ENCODE data around the gene WDR37.

WDR37 gene

DNA sequence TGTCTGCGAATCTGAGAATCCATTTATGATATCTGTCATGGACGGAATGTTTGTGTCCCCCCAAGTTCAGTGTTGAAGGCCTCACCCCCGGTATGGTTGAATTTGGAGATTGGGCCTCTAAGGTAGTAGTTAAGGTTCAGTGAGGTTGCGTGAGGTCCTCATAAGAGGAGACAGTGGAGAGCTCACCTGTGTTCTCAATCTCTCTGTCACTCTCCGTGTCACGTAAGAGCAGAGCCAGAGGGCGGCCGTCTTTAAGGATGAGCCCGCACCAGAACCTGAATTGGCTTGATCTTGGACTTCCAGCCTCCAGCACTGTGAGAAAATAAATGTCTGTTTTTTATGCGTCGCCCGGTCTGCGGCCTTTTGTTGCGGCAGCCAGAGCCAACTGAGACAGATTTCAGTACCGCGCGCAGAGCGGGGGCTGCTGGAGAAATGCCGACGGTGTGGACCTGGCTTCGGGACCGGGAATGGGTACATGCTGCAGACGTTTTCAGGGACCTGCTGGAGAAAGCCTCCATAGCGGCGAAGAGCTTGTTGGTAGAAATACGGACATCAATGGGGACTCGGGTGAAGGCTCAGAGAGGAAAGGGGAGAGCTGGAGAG lies 40.2 kb downstream of the WDR37 start (continued):
- TF ChIP-seq, protein P1, sequence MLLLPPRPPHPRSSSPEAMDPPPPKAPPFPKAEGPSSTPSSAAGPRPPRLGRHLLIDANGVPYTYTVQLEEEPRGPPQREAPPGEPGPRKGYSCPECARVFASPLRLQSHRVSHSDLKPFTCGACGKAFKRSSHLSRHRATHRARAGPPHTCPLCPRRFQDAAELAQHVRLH (tag by site-specific recombination; IDR thresholded peaks at IDR 0.05): no peak

DNA sequence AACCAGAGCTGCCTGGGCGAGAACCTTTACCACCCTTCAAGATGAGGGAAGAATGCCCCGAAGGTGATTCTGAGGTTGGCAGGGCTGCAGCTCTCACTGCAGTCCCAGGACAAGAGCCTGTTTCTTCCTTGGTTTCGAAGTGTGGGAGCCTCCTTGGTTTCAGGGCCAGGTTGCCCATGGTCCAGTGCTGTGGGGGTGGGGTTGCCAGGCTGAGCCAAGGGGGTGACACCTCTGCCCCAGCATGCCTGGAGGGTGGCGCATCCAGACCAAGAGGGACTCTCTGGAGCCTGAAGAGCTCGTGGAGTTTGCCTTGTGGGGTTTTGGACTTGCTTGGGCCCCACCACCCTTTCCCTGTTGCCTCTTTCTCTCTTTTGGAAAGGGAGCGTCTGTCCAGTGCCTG lies 41.3 kb downstream of the WDR37 start:
- TF ChIP-seq ZNF776 (tag by site-specific recombination; IDR thresholded peaks at IDR 0.05; ENCODE audit: borderline replicate concordance): no peak
- no peak for TF ChIP-seq ZBTB26 (tag by site-specific recombination; optimal IDR thresholded peaks at IDR 0.05)
- TF ChIP-seq, protein P2, sequence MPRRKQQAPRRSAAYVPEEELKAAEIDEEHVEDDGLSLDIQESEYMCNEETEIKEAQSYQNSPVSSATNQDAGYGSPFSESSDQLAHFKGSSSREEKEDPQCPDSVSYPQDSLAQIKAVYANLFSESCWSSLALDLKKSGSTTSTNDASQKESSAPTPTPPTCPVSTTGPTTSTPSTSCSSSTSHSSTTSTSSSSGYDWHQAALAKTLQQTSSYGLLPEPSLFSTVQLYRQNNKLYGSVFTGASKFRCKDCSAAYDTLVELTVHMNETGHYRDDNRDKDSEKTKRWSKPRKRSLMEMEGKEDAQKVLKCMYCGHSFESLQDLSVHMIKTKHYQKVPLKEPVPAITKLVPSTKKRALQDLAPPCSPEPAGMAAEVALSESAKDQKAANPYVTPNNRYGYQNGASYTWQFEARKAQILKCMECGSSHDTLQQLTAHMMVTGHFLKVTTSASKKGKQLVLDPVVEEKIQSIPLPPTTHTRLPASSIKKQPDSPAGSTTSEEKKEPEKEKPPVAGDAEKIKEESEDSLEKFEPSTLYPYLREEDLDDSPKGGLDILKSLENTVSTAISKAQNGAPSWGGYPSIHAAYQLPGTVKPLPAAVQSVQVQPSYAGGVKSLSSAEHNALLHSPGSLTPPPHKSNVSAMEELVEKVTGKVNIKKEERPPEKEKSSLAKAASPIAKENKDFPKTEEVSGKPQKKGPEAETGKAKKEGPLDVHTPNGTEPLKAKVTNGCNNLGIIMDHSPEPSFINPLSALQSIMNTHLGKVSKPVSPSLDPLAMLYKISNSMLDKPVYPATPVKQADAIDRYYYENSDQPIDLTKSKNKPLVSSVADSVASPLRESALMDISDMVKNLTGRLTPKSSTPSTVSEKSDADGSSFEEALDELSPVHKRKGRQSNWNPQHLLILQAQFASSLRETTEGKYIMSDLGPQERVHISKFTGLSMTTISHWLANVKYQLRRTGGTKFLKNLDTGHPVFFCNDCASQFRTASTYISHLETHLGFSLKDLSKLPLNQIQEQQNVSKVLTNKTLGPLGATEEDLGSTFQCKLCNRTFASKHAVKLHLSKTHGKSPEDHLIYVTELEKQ (tag by site-specific recombination; IDR thresholded peaks at IDR 0.05; ENCODE audit: borderline replicate concordance): no peak
- no peak for TF ChIP-seq ZNF404 (tag by site-specific recombination; IDR thresholded peaks at IDR 0.05)
- TF ChIP-seq ZNF202 (tag by site-specific recombination; IDR thresholded peaks at IDR 0.05; ENCODE audit: borderline replicate concordance): no peak
- TF ChIP-seq, protein P3, sequence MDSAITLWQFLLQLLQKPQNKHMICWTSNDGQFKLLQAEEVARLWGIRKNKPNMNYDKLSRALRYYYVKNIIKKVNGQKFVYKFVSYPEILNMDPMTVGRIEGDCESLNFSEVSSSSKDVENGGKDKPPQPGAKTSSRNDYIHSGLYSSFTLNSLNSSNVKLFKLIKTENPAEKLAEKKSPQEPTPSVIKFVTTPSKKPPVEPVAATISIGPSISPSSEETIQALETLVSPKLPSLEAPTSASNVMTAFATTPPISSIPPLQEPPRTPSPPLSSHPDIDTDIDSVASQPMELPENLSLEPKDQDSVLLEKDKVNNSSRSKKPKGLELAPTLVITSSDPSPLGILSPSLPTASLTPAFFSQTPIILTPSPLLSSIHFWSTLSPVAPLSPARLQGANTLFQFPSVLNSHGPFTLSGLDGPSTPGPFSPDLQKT (IDR thresholded peaks at IDR 0.05; ENCODE audit: borderline replicate concordance, low read depth, low read length): no peak
- TF ChIP-seq KLF17 (tag by site-specific recombination; IDR thresholded peaks at IDR 0.05): no peak
- Histone ChIP-seq H3K9me3 (ENCODE audit: control insufficient read depth, insufficient read depth, low read depth, low read length) (no peaks in the 10 kb centered on the region), H3K27ac (ENCODE audit: extremely low read depth, low read depth, low read length) (no peak overlapping the region), H3K4me3 (ENCODE audit: low read depth, low read length) (no peak overlapping the region), H3K36me3 (ENCODE audit: control insufficient read depth in 2 of 2, insufficient read depth in 1 of 2, low read length in 2 of 2) (peaks cover 10 to 77% of the 10 kb centered on the region in 2 experiments), H3K4me1 (ENCODE audit: control insufficient read depth, insufficient read depth, low read length) (no peaks in the 10 kb centered on the region)
- ChIA-PET CTCF (interaction anchor here (1.2 kb wide), 1 partner anchor 13 kb away, joined by 5 read pairs; no protein-coding TSS in a partner anchor), POLR2A (no interaction called here)

- H3K27ac ChIP-seq (ENCODE audit: extremely low read depth, low read depth, low read length): no peak overlapping the region
- H3K36me3 ChIP-seq (ENCODE audit: control insufficient read depth in 2 of 2, insufficient read depth in 1 of 2, low read length in 2 of 2): peaks cover 0 to 85% of the 10 kb centered on the region in 2 experiments; a peak in 2 of 3 replicates
- no peak overlapping the region for H3K4me3 ChIP-seq (ENCODE audit: low read depth, low read length)
- ChIA-PET POLR2A (no interaction called here), CTCF (no interaction called here)
- no peaks in the 10 kb centered on the region for H3K9me3 ChIP-seq (ENCODE audit: control insufficient read depth, insufficient read depth, low read depth, low read length)
- H3K4me1 ChIP-seq (ENCODE audit: control insufficient read depth, insufficient read depth, low read length): no peaks in the 10 kb centered on the region
- TF ChIP-seq PRDM1 (tag by site-specific recombination; IDR thresholded peaks at IDR 0.05) (no peak), REST (tag by site-specific recombination; IDR thresholded peaks at IDR 0.05) (no peak), KLF1 (tag by site-specific recombination; IDR thresholded peaks at IDR 0.05) (no peak), ZNF132 (tag by site-specific recombination; IDR thresholded peaks at IDR 0.05; ENCODE audit: borderline replicate concordance) (no peak), ZIC2 (tag by site-specific recombination; IDR thresholded peaks at IDR 0.05) (no peak), OSR2 (tag by site-specific recombination; IDR thresholded peaks at IDR 0.05) (no peak), ZNF324 (tag by site-specific recombination; IDR thresholded peaks at IDR 0.05) (no peak), ZNF184 (tag by site-specific recombination; IDR thresholded peaks at IDR 0.05) (no peak), BCL11B (tag by site-specific recombination; IDR thresholded peaks at IDR 0.05; ENCODE audit: low read depth) (no peak), KLF10 (tag by site-specific recombination; IDR thresholded peaks at IDR 0.05) (no peak)
- TF ChIP-seq, protein P4, sequence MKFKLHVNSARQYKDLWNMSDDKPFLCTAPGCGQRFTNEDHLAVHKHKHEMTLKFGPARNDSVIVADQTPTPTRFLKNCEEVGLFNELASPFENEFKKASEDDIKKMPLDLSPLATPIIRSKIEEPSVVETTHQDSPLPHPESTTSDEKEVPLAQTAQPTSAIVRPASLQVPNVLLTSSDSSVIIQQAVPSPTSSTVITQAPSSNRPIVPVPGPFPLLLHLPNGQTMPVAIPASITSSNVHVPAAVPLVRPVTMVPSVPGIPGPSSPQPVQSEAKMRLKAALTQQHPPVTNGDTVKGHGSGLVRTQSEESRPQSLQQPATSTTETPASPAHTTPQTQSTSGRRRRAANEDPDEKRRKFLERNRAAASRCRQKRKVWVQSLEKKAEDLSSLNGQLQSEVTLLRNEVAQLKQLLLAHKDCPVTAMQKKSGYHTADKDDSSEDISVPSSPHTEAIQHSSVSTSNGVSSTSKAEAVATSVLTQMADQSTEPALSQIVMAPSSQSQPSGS (tag by site-specific recombination; IDR thresholded peaks at IDR 0.05; ENCODE audit: low read depth): no peak
Measured at GRCh38 chr10:1100143-1100542, 44.0 kb downstream of the WDR37 start.

All from HEK293 (cell line).